ENCODE measurements around the gene HSPA5. TPM values are rescaled to one million over a fixed set of nuclear protein-coding genes. Genes with fewer than 3 reads are reported as not detected.

HSPA5 gene
- total RNA-seq, 1 experiment from 2014 or later, result 357 TPM

GRCh38 chr9:125200216-125201047 lies 40.7 kb downstream of the HSPA5 start, which contains the start of gene RABEPK:
TSS of gene RABEPK (plus strand) at chr9:125200542. CDS start at chr9:125203014, 2,472 bp downstream.
- H3K27me3 Mint-ChIP-seq (ENCODE audit: low read depth), result peaks cover 3% of the 10 kb centered on the region; the same call in 1 of the 2 replicates
- H3K27ac Mint-ChIP-seq, result peak within 1 kb of the TSS; percentile 86
- ChIA-PET CTCF (interaction anchor here (1.2 kb wide), 2 partner anchors 27 to 161 kb away, joined by 3 to 5 read pairs; no protein-coding TSS in a partner anchor), POLR2A (interaction anchor here (0.5 to 2.7 kb wide), 5 partner anchors 10 to 199 kb away, joined by 3 to 16 read pairs (median 5); partner anchors contain the start of gene HSPA5)
- peak; percentile 97 for DNase-seq (ENCODE audit: low spot score)
- 0 out of 2 replicates have a peak, but pooled peaks cover 2% of the 10 kb centered on the region for H3K36me3 Mint-ChIP-seq
- H3K4me1 Mint-ChIP-seq, result peaks cover 6% of the 10 kb centered on the region
- no peaks in the 10 kb centered on the region for H3K9me3 Mint-ChIP-seq
- peak; percentile 99 for ATAC-seq
- H3K4me3 Mint-ChIP-seq, result peak within 1 kb of the TSS; percentile 82
- TF ChIP-seq FOXK1 (CRISPR knock-in tag; IDR thresholded peaks at IDR 0.05), result peak; percentile 56; the same call in 1 of the 2 replicates
- TF ChIP-seq HMGXB4 (CRISPR knock-in tag; IDR thresholded peaks at IDR 0.05), result peak; percentile 36; the same call in 1 of the 2 replicates
- peak; percentile 46; the same call in 1 of the 2 replicates for TF ChIP-seq PRRX2 (CRISPR knock-in tag; IDR thresholded peaks at IDR 0.05)
- peak; percentile 75; the same call in 1 of the 2 replicates for TF ChIP-seq ARID4B (CRISPR knock-in tag; IDR thresholded peaks at IDR 0.05; ENCODE audit: borderline replicate concordance)
- TF ChIP-seq ETV6 (CRISPR knock-in tag; IDR thresholded peaks at IDR 0.05), result 0 out of 2 replicates have a peak, but pooled peaks have one; percentile 67
- TF ChIP-seq AR (CRISPR knock-in tag; IDR thresholded peaks at IDR 0.05), result no peak
- peak; percentile 76; the same call in 1 of the 2 replicates for TF ChIP-seq E2F5 (CRISPR knock-in tag; IDR thresholded peaks at IDR 0.05)
- no peak for TF ChIP-seq JAZF1 (CRISPR knock-in tag; IDR thresholded peaks at IDR 0.05)
- TF ChIP-seq MAX (CRISPR knock-in tag; IDR thresholded peaks at IDR 0.05), result peak; percentile 93
- TF ChIP-seq USF1 (CRISPR knock-in tag; IDR thresholded peaks at IDR 0.05), result peak; percentile 66; the same call in 1 of the 2 replicates
- no peak for TF ChIP-seq FOXP1 (CRISPR knock-in tag; IDR thresholded peaks at IDR 0.05; ENCODE audit: borderline replicate concordance)
- TF ChIP-seq NFE2L1 (CRISPR knock-in tag; IDR thresholded peaks at IDR 0.05), result no peak
- TF ChIP-seq OVOL2 (CRISPR knock-in tag; IDR thresholded peaks at IDR 0.05; ENCODE audit: borderline replicate concordance), result no peak
- TF ChIP-seq CREM (CRISPR knock-in tag; IDR thresholded peaks at IDR 0.05), result peak; percentile 51; the same call in 1 of the 2 replicates
- 0 out of 2 replicates have a peak, but pooled peaks have one; percentile 11 for TF ChIP-seq ZNF317 (CRISPR knock-in tag; IDR thresholded peaks at IDR 0.05; ENCODE audit: borderline replicate concordance, low read depth)
- TF ChIP-seq GABPB1 (CRISPR knock-in tag; IDR thresholded peaks at IDR 0.05), result peak; percentile 74; the same call in 1 of the 2 replicates
- peak; percentile 90 for TF ChIP-seq ZMAT4 (CRISPR knock-in tag; IDR thresholded peaks at IDR 0.05)
- peak; percentile 70 for TF ChIP-seq USF2 (CRISPR knock-in tag; IDR thresholded peaks at IDR 0.05)
